Measurements from ENCODE around the gene C19orf53.

DNA sequence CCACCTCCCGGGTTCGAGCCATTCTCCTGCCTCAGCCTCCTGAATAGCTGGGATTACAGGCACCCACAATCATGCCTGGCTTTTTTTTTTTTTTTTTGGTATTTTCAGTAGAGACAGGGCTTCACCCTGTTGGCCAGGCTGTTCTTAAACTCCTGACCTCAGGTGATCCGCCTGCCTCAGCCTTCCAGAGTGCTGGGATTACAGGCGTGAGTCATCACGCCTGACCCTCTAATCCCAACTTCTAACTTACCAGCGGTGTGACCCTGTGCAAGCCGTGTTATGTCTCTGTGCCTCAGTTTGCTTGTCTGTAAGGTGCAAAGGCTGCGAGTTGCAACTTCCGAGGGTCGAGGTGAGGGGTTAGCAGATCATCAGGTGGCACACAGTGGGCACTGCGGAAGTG lies 38.3 kb downstream of the C19orf53 start:
- no peak for TF ChIP-seq EZH2 (IDR thresholded peaks at IDR 0.05; ENCODE audit: low read length)
- TF ChIP-seq, protein P1, sequence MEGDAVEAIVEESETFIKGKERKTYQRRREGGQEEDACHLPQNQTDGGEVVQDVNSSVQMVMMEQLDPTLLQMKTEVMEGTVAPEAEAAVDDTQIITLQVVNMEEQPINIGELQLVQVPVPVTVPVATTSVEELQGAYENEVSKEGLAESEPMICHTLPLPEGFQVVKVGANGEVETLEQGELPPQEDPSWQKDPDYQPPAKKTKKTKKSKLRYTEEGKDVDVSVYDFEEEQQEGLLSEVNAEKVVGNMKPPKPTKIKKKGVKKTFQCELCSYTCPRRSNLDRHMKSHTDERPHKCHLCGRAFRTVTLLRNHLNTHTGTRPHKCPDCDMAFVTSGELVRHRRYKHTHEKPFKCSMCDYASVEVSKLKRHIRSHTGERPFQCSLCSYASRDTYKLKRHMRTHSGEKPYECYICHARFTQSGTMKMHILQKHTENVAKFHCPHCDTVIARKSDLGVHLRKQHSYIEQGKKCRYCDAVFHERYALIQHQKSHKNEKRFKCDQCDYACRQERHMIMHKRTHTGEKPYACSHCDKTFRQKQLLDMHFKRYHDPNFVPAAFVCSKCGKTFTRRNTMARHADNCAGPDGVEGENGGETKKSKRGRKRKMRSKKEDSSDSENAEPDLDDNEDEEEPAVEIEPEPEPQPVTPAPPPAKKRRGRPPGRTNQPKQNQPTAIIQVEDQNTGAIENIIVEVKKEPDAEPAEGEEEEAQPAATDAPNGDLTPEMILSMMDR (optimal IDR thresholded peaks at IDR 0.05 in 1 of 3, IDR thresholded peaks at IDR 0.05 in 1 of 3, conservative IDR thresholded peaks at IDR 0.05 in 1 of 3; ENCODE audit: extremely low read depth in 1 of 3, insufficient read depth in 2 of 3, low read length in 3 of 3): no peak
